PC-3 (cell line): ENCODE measurements around the gene CHI3L2. TPM values are rescaled to one million over a fixed set of nuclear protein-coding genes. Genes with fewer than 3 reads are reported as not detected.

ENCODE experiments used
- ATAC-seq: fragments of 200-7000 bp; cut with Tn5 transposase; 2 replicates; pipeline ENCODE4 v1.9.1; 2020; ENCODE audit warnings: mild to moderate bottlenecking, moderate library complexity
- BruUV-seq: library from RNA; stranded (reverse); fragments of 400-500 nt; replicated peaks from 2 replicates; lab custom pipeline; 2021; lab: Mats Ljungman, UMichigan
- CTCF ChIA-PET: fragments of 300-600 bp; sonication (Branson Sonifier 250); formaldehyde crosslinking; loops from one replicate; lab custom pipeline; 2022; ENCODE audit warnings: antibody characterized with exemption; lab: Charles Lee
- POLR2A ChIA-PET: fragments of 300-600 bp; sonication (Branson Sonifier 250); formaldehyde crosslinking; loops from one replicate; lab custom pipeline; 2022; ENCODE audit warnings: antibody characterized with exemption; ENCODE audit not compliant: unreplicated experiment; lab: Charles Lee
- DNase-seq: peaks from one replicate; pipeline ENCODE4 v3.0.0-alpha.2; 2015
- H2AFZ ChIP-seq: fragments of 300-600 bp; sonication (generic); 2 replicates; pipeline ENCODE4 v1.6.0; 2016; ENCODE audit warnings: antibody characterized with exemption, low read length
- H3F3A ChIP-seq: fragments of 300-600 bp; sonication (generic); one replicate; pipeline ENCODE4 v1.6.0; 2017; ENCODE audit warnings: antibody characterized with exemption, low read length, control low read depth, mild to moderate bottlenecking; ENCODE audit not compliant: unreplicated experiment
- H3K27ac ChIP-seq: fragments of 300-600 bp; sonication (generic); 2 replicates; pipeline ENCODE4 v1.5.1; 2016; ENCODE audit warnings: mild to moderate bottlenecking, low read length
- H3K27me3 ChIP-seq: fragments of 300-600 bp; sonication (generic); 2 replicates; pipeline ENCODE4 v1.6.1; 2016; ENCODE audit warnings: low read length, mixed read lengths
- H3K36me3 ChIP-seq: fragments of 300-600 bp; sonication (generic); 2 replicates; pipeline ENCODE4 v1.6.1; 2016; ENCODE audit warnings: low read depth, mixed run types, low read length, mixed read lengths
- H3K4me1 ChIP-seq: fragments of 300-600 bp; sonication (generic); 2 replicates; pipeline ENCODE4 v1.5.1; 2016; ENCODE audit warnings: low read length; ENCODE audit not compliant: insufficient read depth
- H3K4me2 ChIP-seq: fragments of 300-600 bp; sonication (generic); 2 replicates; pipeline ENCODE4 v1.6.0; 2016; ENCODE audit warnings: low read length
- H3K4me3 ChIP-seq: fragments of 300-600 bp; sonication (generic); 2 replicates; pipeline ENCODE4 v1.5.1; 2016; ENCODE audit warnings: mild to moderate bottlenecking, low read length, mixed read lengths
- H3K79me2 ChIP-seq: fragments of 300-600 bp; sonication (generic); 2 replicates; pipeline ENCODE4 v1.6.1; 2017; ENCODE audit warnings: low read length, mixed read lengths
- H3K9ac ChIP-seq: fragments of 300-600 bp; sonication (generic); 2 replicates; pipeline ENCODE4 v1.6.0; 2016; ENCODE audit warnings: mild to moderate bottlenecking, low read length
- H3K9me2 ChIP-seq: fragments of 300-600 bp; sonication (generic); replicated peaks from 2 replicates; pipeline ENCODE4 v1.6.1; 2016; ENCODE audit warnings: mixed run types, low read length, mixed read lengths
- H3K9me3 ChIP-seq: fragments of 300-600 bp; sonication (generic); 2 replicates; pipeline ENCODE4 v1.6.1; 2016; ENCODE audit warnings: low read length, mixed read lengths
- H4K20me1 ChIP-seq: fragments of 300-600 bp; sonication (generic); 2 replicates; pipeline ENCODE4 v1.6.1; 2016; ENCODE audit warnings: low read length, mixed read lengths
- EZH2 ChIP-seq: fragments of 300-600 bp; sonication (generic); IDR thresholded peaks from one replicate; pipeline ENCODE4 v1.6.1; 2017; ENCODE audit warnings: antibody characterized with exemption, mild to moderate bottlenecking, low read length; ENCODE audit not compliant: unreplicated experiment
- EZH2phosphoT487 ChIP-seq: fragments of 300-600 bp; sonication (generic); IDR thresholded peaks from 2 replicates; pipeline ENCODE4 v1.6.1; 2018; ENCODE audit warnings: mild to moderate bottlenecking, antibody characterized with exemption, low read length, borderline replicate concordance
- intact Hi-C: fragments of 100-400 bp; cut with micrococcal nuclease; formaldehyde crosslinking; loops from 2 replicates; pipeline ENCODE4 v1.9.0; 2023
- total RNA-seq: library from RNA; depleted of rRNA; stranded (reverse); fragments of >200 nt; gene quantifications from 2 replicates; pipeline ENCODE4 v1.2.3, GENCODE V29; 2014
- TF ChIP-seq, protein P1 (sequence below): fragments of 300-600 bp; sonication (generic); conservative IDR thresholded peaks from 2 replicates; pipeline ENCODE4 v1.5.1; 2017; ENCODE audit warnings: antibody characterized with exemption, low read depth, mild to moderate bottlenecking, low read length

The CHI3L2 gene
- total RNA-seq, 1 experiment from 2014 or later = 0.55 TPM

DNA sequence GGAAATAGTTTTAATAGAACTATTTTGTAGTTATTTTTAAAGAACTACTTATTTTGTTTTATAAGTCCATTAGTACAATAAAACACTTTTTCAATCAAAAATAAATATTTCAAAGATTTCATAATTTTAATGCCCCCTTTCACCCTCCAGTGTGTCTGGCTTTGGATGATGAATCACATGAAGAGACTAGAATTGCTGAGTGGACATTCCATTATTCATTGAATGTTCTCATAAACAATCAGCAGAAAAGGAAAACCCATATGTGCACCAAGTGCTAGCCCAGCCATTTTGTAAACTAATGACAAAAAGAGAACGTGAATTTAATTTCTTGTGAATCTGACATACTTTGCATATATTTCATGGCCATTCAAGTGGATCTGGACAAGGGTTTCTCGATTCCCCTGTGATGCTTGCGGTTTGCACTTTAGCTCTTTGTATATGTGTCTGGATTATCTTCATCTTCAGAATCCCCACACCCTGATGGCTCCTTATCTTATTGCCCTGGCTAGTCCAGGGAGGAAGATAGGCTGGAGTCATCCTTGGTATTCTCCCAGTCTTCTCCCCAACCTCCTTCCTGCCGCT lies 42.4 kb downstream of the CHI3L2 start:
- Histone ChIP-seq H3K9me2 (no peaks in the 10 kb centered on the region), H3K27ac (no peak overlapping the region), H3K4me3 (no peak overlapping the region), H3K79me2 (no peaks in the 10 kb centered on the region), H3K9me3 (no peaks in the 10 kb centered on the region), H4K20me1 (no peaks in the 10 kb centered on the region), H3K4me1 (peaks cover 8% of the 10 kb centered on the region), H2AFZ (no peak overlapping the region), H3K9ac (no peak overlapping the region), H3F3A (no peaks in the 10 kb centered on the region), H3K36me3 (no peaks in the 10 kb centered on the region), H3K4me2 (no peak overlapping the region), H3K27me3 (0 out of 2 replicates have a peak, but pooled peaks cover 3% of the 10 kb centered on the region)
- CTCF ChIA-PET = no interaction called here
- intact Hi-C loops = no loop called here
- DNase-seq (no peak), ATAC-seq (no peak)
- TF ChIP-seq EZH2phosphoT487 (no peak), EZH2 (no peak)
- TF ChIP-seq, protein P1, sequence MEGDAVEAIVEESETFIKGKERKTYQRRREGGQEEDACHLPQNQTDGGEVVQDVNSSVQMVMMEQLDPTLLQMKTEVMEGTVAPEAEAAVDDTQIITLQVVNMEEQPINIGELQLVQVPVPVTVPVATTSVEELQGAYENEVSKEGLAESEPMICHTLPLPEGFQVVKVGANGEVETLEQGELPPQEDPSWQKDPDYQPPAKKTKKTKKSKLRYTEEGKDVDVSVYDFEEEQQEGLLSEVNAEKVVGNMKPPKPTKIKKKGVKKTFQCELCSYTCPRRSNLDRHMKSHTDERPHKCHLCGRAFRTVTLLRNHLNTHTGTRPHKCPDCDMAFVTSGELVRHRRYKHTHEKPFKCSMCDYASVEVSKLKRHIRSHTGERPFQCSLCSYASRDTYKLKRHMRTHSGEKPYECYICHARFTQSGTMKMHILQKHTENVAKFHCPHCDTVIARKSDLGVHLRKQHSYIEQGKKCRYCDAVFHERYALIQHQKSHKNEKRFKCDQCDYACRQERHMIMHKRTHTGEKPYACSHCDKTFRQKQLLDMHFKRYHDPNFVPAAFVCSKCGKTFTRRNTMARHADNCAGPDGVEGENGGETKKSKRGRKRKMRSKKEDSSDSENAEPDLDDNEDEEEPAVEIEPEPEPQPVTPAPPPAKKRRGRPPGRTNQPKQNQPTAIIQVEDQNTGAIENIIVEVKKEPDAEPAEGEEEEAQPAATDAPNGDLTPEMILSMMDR = no peak
- POLR2A ChIA-PET = no interaction called here
- no TSS peak for BruUV-seq

DNA sequence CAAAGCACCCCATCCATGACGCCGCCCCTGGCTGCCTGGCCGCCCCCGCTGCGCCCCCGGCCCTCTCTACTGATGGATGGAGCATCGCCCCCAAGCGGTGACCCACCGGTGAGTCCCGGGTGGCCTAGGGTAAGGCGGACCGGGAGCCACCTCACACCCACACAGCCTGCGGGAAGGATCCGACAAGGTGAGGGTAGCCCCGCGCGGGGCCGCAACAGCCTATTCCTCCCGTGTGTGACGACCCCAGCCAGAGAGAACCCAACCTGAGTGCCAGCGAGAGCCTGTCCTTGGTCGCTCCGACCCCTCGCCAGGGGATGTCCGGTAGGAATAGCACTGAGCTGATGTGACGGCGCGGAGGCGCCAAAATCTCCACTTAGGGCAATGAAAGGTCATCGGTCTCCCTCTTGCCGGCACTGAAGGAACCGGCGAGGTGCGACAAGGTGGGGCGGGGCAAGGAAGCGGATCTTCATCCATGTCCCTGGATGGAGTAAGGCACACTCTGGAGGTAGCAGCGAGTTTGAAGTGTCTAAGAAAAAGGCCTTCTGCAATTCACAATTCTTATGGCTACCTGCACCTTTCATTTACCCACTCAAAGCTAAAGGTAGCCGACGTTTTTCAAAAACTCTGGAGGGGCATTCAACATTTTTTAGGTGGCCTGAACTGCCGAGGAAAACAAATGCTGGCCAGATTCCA lies 43.4 kb downstream of the CHI3L2 start:
- H3K4me1 ChIP-seq = peaks cover 14% of the 10 kb centered on the region
- H3K79me2 ChIP-seq = no peaks in the 10 kb centered on the region
- no peak overlapping the region for H3K4me2 ChIP-seq
- CTCF ChIA-PET = no interaction called here
- peaks cover 5% of the 10 kb centered on the region for H3F3A ChIP-seq
- H3K9me3 ChIP-seq = no peaks in the 10 kb centered on the region
- H3K9me2 ChIP-seq = no peaks in the 10 kb centered on the region
- H3K27ac ChIP-seq = no peak overlapping the region
- POLR2A ChIA-PET = no interaction called here
- no peak overlapping the region for H3K4me3 ChIP-seq
- ATAC-seq = no peak
- H3K27me3 ChIP-seq = no peaks in the 10 kb centered on the region
- H4K20me1 ChIP-seq = no peaks in the 10 kb centered on the region
- intact Hi-C loops = no loop called here
- H3K36me3 ChIP-seq = no peaks in the 10 kb centered on the region
- no peak overlapping the region for H3K9ac ChIP-seq
- no peak overlapping the region for H2AFZ ChIP-seq
- TF ChIP-seq, protein P1 = no peak
- TF ChIP-seq EZH2phosphoT487 (no peak), EZH2 (no peak)
- BruUV-seq = no TSS peak
- DNase-seq = no peak

GRCh38 chr1:111271464-111271801 lies 43.9 kb downstream of the CHI3L2 start:
- H2AFZ ChIP-seq = no peak overlapping the region
- H3F3A ChIP-seq = peaks cover 9% of the 10 kb centered on the region
- H3K27me3 ChIP-seq = no peaks in the 10 kb centered on the region
- no peak overlapping the region for H3K27ac ChIP-seq
- no peaks in the 10 kb centered on the region for H3K36me3 ChIP-seq
- ATAC-seq = no peak
- H3K9me3 ChIP-seq = no peaks in the 10 kb centered on the region
- no peak overlapping the region for H3K9ac ChIP-seq
- intact Hi-C loops = no loop called here
- H4K20me1 ChIP-seq = no peaks in the 10 kb centered on the region
- no TSS peak for BruUV-seq
- CTCF ChIA-PET = no interaction called here
- no peaks in the 10 kb centered on the region for H3K79me2 ChIP-seq
- no peak overlapping the region for H3K4me2 ChIP-seq
- POLR2A ChIA-PET = no interaction called here
- H3K9me2 ChIP-seq = no peaks in the 10 kb centered on the region
- TF ChIP-seq, protein P1 = no peak
- TF ChIP-seq EZH2 (no peak), EZH2phosphoT487 (no peak)
- no peak overlapping the region for H3K4me3 ChIP-seq
- DNase-seq = no peak
- H3K4me1 ChIP-seq = peaks cover 19% of the 10 kb centered on the region
